ENCODE measurements around the gene CCR9.
"Not testable (repeated sequence)": the region's sequence is repeated elsewhere in the genome, so short reads cannot be mapped to it uniquely, and the experiment has no call there.

The CCR9 gene, protein sequence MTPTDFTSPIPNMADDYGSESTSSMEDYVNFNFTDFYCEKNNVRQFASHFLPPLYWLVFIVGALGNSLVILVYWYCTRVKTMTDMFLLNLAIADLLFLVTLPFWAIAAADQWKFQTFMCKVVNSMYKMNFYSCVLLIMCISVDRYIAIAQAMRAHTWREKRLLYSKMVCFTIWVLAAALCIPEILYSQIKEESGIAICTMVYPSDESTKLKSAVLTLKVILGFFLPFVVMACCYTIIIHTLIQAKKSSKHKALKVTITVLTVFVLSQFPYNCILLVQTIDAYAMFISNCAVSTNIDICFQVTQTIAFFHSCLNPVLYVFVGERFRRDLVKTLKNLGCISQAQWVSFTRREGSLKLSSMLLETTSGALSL
- total RNA-seq = 0 to 2.1 (median 1.8) reads per million in 3 experiments

DNA sequence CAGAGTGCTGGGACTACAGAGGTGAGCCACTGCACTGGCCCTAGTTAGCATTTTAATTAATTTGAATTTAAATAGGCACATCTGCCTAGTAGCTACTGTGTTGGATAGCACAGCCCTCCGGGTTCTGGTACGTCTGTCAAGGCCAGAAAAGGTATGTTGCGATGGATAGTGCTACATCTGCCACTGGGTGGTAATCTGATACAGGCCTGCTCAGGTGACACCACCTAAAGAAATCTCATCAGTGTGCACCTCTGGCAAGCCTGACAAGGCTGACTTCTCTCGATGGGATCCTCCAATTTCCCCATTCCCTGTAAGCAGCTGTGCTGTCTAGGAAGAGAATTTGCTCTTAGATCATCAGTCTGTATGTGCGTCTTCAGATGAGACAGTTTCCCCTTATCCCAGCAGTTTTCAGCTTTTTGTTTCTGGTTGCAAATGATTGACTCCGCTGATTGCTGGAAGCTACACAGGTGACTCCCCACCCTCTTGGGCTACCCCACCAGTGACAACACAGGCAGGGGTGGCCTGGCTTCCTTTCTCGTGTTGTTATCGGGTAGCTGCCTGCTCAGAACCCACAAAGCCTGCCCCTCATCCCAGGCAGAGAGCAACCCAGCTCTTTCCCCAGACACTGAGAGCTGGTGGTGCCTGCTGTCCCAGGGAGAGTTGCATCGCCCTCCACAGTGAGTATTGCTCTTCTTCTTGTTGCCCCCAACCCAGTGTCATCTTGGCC, at the start of gene CCR9:
Gene CCR9 (plus strand): TSS at position 565 of the 727 bp plus-strand sequence. CDS start 8,391 bp downstream, outside the sequence.
- DNase-seq = no peak

DNA sequence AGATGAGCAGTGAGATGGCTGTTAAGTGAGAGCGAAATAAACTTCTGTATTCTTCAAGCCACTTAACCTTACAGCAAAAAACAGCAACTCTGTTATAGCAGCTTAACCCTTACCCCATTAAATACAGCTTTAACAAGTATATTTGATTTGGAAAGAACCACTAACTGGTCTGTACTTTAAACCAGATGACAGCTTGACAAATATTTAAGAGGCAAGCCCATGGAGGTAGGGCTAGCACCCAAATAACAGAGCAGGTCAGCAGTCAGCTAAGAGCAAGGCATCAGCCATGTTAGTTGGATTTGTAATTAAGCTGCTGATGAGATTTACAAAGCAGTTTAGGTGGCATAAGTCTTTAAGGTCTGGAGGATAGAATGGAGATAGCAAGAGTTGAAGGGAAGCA, 47.9 kb upstream of the CCR9 start:
- DNase-seq = no peak

DNA sequence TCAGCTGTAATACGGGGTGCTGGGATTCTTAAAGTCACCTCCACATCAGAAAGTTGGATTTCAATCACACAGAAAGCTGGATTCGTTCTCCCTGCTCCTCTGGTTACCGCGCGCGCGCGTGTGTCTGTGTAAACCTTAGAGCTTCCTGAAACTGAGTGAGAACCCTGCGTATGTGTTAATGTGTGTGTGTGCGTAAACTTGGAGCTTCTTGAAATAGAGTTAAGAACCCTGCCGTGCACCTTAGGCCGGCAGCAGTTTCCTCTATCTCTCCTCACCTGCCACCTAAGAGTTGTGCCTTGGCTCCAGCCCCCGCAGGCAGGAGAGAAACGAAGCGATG, 45.0 kb upstream of the CCR9 start:
- no peak for DNase-seq

DNA sequence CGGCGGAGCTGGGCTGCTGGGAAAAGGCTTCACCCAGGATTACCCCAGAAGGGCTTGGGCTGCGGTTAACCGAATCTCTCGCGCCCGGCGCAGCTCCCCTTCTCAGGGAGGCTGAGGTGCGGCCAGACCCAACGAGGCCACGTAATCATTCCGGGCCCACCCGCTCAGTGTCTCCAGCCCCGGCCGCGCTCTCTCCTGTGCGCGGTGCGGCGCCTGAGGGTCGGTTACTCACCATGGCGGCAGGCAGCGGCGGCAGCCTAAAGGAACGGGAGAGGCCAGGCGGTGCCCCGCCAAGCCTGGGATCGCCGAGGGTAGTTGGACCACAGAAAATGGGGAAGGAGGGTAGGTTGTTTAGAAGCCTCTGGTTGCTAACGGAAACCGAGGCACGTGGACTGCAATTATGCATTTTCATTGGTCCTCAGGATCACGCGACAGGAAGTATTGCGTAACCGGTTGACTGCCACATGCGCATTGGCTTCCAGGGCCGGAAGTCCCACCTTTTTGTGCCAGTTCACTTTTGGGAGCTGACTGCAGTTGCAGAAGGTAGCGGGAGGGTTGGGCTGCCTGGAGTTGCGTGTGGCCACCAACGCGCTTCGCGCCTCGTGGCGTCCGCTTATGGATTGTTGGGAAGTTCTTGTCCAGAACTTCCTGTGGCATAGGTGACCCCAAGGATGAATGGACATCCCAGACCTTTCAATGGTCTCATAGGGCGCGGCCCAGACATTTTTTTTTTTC, 44.4 kb upstream of the CCR9 start, which contains the start of gene LZTFL1:
Gene LZTFL1 (minus strand): TSS at position 363 of the 735 bp plus-strand sequence. CDS start 128 bp downstream, at position 235.
- DNase-seq = peak; percentile 90

DNA sequence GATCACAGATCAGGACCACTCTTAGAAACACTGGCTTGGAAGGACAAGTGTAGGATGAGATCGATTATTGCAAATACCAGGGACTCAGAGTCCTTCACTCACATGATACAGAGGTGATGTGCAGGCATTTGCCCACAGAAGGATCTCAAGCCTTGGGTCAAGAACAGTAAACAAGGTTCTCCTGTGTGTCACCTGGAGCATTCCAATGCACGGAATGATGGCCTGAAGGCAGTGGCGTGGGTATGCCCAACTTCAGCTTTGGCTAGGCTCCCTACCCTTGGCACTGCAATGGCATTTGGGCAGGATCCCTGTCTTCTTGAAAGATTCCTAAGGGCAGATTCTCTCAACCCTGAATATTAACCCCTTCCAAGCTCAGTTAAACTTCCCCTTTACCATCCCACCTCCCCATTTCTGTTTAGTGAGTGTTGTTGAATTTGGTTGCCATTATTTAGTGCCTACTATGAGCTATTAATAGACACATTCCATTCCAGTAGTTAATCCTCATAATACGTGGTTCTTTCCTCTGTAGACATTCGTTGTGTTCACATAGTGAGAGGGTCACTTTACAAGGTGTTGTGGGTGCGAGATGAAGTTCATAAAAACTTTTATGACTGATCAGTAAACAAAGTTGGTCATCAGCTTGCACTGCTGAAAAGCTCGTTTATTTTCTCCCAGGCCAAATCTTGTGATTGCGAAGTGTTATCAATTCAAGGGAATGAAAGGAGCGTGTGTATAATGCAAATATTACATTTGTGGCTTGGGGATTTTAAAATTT, 43.3 kb upstream of the CCR9 start:
- no peak for DNase-seq

DNA sequence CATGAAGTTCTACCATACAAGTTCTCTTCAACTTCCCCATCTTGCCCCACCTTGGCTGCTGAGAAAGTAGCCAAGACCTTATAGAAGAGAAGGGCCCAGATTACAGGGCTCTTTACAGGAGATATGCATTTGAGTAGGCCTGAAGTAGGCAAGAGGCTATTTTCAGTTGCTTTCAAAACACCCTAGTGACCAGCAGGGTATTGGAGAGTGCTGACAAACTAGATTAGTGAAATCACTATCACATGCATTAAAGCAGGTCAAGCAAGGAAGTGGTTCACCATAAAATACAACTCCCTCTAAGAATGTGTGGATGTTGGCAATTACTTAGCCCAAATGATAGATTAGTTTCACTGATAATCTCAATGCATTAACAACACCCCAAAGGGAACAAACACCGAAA, 41.7 kb upstream of the CCR9 start:
- no peak for DNase-seq

DNA sequence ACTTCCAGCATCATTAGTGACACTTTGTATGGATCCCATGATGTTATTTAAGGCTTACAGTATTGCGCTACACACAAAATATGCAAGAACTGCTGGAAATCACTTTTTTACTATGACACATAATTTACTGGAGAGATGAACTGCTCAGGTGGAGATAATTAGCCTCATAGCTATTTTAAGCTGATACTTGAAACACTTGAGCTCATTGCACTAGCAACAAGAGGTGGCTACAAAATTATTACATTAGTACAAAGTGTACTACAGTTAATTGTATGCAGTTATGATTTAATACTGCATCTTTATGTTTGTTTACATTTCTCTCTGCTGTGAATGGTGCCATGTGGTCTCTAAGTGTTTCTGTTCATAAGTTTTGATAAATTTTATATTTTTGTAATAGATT, 38.0 kb upstream of the CCR9 start:
- no peak for DNase-seq

DNA sequence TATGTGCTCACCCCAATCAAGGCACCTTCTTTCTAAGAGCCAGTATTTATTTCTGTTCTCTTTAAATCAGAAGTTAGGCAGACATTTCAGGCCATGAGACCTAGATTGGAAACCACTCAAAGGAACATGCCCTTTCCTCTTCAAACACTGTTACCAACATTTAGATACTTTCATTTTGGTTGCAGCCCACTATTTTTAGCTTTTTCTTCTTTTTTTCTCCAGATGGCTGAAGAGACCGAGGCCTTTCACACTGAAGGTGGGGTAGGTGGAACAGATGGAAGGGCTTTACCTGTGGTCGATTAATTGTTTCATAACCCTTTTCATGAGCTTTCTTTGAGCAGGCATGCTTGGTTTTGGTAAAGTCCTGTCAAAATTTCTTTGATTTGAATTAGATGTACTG, 33.5 kb upstream of the CCR9 start:
- DNase-seq = no peak

DNA sequence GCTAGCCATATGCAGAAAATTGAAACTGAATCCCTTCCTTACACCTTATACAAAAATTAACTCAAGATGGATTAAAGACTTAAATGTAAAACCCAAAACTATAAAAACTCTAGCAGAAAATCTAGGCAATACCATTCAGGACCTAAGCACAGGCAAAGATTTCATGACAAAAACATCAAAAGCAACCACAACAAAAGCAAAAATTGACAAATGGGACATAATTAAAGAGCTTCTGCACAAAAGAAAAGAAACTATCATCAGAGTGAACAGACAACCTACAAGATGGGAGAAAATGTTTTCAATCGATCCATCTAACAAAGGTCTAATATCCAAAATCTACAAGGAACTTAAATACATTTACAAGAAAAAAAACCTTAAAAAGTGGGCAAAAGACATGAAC, 30.0 kb upstream of the CCR9 start:
- DNase-seq = peak; percentile 27

DNA sequence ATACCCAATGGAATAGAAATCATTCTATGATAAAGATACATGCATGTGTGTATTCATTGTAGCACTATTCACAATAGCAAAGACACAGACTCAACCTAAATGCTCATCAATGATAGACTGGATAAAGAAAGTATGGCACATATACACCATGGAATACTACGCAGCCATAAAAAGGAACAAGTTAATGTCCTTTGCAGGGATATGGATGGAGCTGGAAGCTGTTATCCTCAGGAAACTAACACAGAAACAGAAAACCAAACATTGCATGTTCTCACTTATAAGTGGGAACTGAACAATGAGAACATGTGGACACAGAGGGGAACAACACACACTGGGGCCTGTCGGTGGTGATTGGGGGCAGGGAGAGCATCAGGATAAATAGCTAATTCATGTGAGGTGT, 29.3 kb upstream of the CCR9 start:
- DNase-seq = not testable (repeated sequence)

DNA sequence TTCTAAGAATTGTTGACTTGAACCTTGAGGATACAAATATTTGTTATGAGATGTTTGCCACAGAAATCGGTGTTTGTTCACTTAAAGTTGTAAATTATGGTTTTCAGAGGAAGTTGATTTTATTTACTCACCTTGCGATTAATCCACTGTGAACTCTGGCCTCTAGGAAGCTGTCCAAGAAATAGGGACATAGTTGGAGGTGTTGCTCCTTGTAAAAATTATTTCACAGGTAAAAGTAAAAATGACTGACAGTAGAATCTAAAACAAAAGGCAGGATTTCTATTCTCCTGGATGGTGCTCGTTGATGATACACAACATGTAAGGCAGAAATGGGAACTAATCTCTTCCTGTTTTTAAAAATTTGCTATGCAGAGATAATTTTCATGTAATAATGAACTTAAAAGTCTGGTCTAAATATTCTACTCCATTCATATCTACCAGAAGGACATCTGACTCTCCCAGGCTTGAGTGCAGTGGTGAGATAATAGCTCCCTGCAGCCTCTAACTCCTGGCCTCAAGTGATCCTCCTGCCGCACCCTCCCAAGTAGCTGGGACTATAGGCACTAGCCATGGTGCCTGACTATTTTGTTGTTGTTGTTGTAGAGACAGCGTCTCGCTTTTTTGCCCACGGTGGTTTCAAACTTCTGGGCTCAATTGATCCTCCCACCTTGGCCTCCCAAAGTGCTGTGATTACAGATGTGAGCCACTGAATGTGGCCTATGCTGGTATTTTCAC, 27.4 kb upstream of the CCR9 start:
- DNase-seq = no peak

DNA sequence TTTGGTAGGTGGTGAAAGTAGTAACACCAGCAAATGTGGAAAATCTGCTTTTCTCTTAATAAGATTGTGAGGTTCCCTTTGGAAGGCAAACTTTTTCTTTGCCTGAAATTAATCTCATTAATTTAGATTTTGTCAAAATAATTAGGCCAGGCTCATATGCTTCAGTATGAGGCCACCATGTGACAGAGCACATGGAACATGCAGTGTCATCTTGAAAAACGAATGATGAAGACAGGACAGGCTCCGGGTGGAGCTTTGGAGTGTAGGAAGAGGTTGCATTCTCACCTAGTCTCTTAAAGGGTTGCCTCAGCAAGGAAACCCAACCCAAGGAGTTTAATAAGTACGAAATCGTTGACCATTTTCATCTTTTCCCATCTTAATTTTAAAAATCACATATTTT, 25.9 kb upstream of the CCR9 start:
- no peak for DNase-seq

DNA sequence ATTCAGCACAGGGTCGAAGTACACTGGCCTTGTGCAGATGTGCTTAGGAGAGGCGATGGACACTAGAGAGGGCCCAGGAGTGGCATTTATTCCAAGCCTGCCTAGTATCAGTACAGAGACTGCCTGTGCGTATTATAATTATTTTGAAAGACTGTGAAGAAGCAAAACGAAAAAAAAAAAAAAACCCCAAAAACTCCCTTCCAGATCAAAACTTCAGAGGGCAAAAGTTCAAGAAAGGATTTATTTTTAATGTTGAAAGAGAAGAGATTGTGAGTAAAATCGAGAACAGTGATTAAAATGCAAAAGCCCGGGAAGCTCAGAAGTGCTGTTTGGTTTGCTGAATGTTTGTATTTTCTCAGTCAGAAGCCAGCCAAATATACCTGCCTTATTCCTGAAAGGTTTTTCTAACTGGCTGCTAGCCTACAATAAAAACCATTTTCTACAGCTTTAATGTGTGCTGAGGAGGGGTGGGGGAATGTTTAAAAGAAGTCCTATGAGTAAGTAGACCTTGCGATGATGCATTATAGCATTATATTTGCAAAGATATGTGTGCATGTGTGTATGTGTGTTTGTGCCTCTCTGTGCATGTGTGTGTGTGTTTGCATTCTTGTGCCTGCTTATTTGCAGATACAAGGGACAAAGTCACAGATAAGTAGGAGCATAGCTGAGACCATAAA, 25.2 kb upstream of the CCR9 start:
- no peak for DNase-seq

DNA sequence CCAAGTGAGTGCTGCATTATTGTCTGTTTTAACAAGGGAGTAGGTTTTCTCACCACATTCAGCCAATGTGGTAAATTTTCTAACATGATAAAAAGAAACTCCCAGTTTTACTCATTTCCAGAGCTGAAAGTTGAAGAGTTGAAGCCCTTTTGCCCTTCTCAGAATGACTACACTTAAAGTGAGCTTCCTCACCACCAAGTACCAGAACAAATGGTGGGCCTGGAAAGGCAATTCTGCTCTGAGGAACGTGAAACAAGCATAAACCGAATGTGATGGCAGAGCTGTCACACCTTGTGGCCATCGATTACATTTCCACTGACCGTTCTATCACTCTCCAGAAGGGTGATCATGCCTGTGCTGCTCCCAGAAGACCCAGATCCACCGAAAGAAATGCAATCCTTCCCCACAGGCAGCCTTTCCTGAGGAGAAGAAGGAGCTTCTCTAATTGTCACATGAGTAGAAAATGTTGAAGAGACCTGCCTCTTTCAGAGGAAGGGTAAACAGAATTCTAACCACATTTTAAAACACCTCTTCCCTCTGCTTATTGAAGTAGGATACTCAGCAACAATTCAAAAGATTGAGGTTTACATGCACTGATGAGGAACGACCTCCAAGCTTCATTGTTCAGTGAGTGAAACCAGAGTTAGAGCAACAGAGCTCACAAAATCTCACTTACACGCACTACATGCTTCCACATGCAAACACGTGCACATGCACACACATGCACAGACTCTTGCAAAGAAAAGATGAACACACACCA, 21.4 kb upstream of the CCR9 start:
- DNase-seq = peak; percentile 34

DNA sequence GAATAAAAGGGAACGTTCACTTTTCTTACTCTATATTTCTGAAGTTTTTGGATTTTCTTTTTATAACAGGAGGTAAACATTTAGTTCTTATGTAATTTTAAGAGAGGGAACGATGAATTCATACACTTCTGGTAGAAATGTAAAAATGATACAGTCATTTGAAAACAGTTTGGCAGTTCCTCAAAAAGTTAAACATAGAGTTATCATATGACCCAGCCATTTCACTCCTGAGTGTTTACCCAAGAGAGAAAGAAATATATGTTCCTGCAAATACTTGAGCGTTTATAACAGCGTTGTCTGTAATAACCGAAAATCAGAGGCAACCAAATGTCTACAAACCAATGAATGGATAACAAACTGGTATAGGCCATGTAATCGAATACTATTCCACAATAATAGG, 20.8 kb upstream of the CCR9 start:
- DNase-seq = no peak

DNA sequence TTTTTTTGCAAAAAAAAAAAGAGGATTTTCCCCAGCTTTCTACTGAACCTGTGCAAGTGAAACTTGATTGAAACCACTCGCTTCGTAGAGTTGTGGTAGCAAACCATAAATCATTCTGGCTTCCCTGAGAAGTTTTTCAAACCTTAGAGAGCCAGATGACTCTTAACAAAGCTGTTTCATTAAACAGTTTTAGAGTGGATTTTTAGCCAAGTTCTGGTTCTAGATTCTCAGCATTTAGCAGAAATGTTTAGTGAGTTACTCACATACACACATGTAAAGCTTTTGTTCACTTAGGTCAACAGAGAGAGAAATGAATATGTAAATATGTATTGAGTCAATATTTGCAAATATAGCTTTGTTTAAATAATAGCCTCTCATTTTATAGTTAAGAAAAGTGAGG, 18.1 kb upstream of the CCR9 start:
- no peak for DNase-seq

DNA sequence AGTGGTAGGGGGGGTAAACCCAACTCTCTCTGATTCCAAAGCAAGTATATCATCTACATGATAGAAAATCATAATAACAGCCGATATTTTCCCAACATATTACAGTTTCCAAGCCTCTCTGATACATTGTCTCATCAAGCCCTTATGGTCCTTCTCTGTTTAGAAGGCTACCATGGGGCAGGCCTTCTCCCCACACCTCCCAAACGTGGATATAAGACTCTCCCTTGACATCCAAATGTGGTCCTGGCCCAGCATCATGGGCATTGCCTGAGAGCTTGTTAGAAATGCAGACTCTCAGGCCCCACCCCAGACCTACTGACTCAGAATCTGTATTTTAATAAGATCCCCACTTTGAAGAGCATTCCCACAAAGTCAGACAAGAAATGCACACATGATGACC, 17.7 kb upstream of the CCR9 start:
- no peak for DNase-seq

DNA sequence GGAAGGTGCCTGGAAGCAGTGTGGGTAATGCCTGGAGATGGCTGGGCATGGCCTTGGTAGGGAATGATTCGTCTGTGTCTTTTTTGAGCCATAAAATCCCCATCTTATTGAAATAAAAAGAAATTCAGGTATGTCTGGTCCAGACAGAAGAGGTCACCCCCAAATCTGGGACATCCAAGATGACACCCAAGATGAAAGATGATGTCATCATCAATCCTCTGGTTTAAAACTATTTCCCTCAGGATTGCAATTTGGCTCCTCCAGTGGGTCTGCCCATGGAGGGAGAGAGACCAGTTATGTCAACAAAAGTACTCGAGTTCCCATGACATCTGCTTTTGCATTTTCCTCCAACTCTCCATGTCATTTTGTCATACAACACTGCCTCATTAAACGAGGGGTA, 16.7 kb upstream of the CCR9 start:
- no peak for DNase-seq

DNA sequence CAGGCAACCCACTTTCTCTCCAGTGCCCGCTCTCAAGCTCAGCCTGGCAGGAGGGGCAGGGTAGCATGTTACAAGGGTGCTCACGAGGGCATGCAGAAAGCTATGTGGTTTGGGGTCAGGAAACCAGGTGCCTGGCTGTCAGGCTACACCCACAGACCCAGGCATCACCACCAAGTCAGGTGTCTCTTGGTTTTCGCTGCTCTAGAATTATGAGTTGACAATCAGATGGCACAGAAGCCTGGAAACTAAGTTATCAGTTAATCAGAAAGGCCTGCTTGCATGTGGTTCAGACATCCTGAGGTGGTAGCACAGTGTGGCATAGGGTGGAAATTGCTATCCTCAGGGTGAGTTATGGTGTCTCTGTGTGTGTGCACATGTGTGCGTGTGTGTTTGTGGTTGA, 16.2 kb upstream of the CCR9 start:
- DNase-seq = peak; percentile 94

DNA sequence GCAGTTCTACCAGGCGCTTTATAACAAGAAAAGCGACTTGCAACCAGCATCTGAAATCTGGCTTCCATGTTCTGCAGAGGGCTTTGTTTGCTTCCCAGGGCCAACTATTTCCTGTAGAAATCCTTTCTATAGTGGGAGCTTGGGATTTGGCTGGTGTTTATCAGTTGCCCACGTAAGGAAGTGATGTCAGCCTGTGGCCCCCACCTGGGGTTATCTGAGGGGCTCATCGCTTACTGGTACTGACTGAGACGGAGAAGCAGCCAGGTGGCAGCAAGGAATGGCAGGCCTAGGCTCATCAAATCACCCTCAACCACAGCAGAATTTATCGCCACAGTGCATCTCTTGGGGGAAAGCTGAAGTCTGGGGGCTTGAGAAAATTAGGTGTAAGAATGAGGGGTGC, 14.6 kb upstream of the CCR9 start:
- DNase-seq = no peak

DNA sequence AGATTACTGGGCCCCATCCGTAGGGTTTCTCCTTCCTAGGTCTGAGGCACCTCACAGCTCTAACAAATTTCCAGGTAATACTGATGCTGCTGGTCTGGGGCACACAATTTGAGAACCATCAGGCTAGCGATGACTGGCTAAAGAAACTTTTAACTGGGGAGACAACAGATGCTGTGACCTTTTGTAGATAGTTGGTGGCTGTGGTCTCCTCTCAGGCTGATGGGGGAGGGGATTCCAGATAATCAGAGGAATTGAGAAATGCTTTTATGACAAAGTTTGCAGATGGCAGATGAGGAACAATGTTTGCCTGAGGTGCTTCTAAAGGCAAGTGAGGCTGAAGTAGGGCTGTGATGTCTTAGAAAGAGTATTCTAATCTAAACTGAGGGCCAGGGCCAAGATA, 13.8 kb upstream of the CCR9 start:
- DNase-seq = no peak

Measured in central memory CD4-positive, alpha-beta T cell (primary cell).